Calu3 (cell line): ENCODE results near the gene GLRA2. TPM values are rescaled to one million over a fixed set of nuclear protein-coding genes. Genes with fewer than 3 reads are reported as not detected.

Experiments used
- BruUV-seq: library from RNA; stranded (reverse); fragments of 400-500 nt; replicated peaks from 2 replicates; lab custom pipeline; 2021; lab: Mats Ljungman, UMichigan
- CTCF ChIA-PET: fragments of 300-600 bp; sonication (Branson Sonifier 250); formaldehyde crosslinking; loops from one replicate; lab custom pipeline; 2022; ENCODE audit warnings: antibody characterized with exemption; lab: Charles Lee
- DNase-seq: peaks from one replicate; pipeline ENCODE4 v3.0.0; 2022
- H3K27ac Mint-ChIP-seq: one replicate; pipeline ENCODE4 v1.8.0; 2022; ENCODE audit warnings: mixed read lengths; ENCODE audit not compliant: unreplicated experiment
- H3K27me3 Mint-ChIP-seq: one replicate; pipeline ENCODE4 v1.8.0; 2022; ENCODE audit warnings: mixed read lengths; ENCODE audit not compliant: unreplicated experiment
- H3K36me3 Mint-ChIP-seq: one replicate; pipeline ENCODE4 v1.8.0; 2022; ENCODE audit warnings: mild to moderate bottlenecking, moderate library complexity, mixed read lengths; ENCODE audit not compliant: insufficient read depth, unreplicated experiment
- H3K4me1 Mint-ChIP-seq: one replicate; pipeline ENCODE4 v1.8.0; 2022; ENCODE audit warnings: mild to moderate bottlenecking, low read depth, mixed read lengths; ENCODE audit not compliant: unreplicated experiment
- H3K4me3 Mint-ChIP-seq: one replicate; pipeline ENCODE4 v1.8.0; 2022; ENCODE audit warnings: mild to moderate bottlenecking, low read depth, moderate library complexity, mixed read lengths; ENCODE audit not compliant: unreplicated experiment
- H3K9me3 Mint-ChIP-seq: one replicate; pipeline ENCODE4 v1.8.0; 2022; ENCODE audit warnings: low read depth, mixed read lengths; ENCODE audit not compliant: unreplicated experiment
- intact Hi-C: fragments of 100-400 bp; cut with micrococcal nuclease; formaldehyde crosslinking; loops from one replicate; pipeline ENCODE4 v1.10.0; 2022; ENCODE audit not compliant: unreplicated experiment
- total RNA-seq: library from RNA; stranded (reverse); gene quantifications from 2 replicates; pipeline ENCODE4 v1.2.3, GENCODE V29; 2022
- TF ChIP-seq, protein P1 (sequence below): fragments of 200-600 bp; IDR thresholded peaks from one replicate; pipeline ENCODE4 v1.8.0; 2022; ENCODE audit warnings: antibody characterized with exemption; ENCODE audit not compliant: unreplicated experiment

The GLRA2 gene
- total RNA-seq, 1 experiment from 2014 or later: not detected

DNA sequence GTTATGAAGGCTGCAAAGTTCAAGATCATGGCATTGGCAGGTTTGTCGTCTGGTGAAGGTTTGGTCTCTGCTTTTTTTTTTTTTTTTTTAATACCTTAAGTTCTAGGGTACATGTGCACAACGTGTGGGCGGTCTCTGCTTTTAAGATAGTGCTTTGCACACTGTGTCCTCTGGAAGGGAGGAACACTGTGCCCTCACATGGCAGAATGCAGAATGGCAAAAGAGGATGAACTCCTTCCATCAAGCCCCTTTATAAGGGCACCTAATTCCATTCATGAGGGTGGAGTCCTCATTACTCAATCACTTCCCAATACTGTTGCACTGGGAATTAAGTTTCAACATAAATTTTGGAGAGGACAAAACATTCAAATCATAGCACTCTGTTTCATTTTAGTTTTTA is 101.4 kb downstream of the GLRA2 start:
- CTCF ChIA-PET: no interaction called here
- no peak overlapping the region for H3K4me3 Mint-ChIP-seq
- TF ChIP-seq, protein P1, sequence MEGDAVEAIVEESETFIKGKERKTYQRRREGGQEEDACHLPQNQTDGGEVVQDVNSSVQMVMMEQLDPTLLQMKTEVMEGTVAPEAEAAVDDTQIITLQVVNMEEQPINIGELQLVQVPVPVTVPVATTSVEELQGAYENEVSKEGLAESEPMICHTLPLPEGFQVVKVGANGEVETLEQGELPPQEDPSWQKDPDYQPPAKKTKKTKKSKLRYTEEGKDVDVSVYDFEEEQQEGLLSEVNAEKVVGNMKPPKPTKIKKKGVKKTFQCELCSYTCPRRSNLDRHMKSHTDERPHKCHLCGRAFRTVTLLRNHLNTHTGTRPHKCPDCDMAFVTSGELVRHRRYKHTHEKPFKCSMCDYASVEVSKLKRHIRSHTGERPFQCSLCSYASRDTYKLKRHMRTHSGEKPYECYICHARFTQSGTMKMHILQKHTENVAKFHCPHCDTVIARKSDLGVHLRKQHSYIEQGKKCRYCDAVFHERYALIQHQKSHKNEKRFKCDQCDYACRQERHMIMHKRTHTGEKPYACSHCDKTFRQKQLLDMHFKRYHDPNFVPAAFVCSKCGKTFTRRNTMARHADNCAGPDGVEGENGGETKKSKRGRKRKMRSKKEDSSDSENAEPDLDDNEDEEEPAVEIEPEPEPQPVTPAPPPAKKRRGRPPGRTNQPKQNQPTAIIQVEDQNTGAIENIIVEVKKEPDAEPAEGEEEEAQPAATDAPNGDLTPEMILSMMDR: no peak
- BruUV-seq: no TSS peak
- no peaks in the 10 kb centered on the region for H3K4me1 Mint-ChIP-seq
- H3K27me3 Mint-ChIP-seq: no peaks in the 10 kb centered on the region
- no peak overlapping the region for H3K27ac Mint-ChIP-seq
- DNase-seq: no peak
- no peaks in the 10 kb centered on the region for H3K9me3 Mint-ChIP-seq
- intact Hi-C loops: no loop called here
- H3K36me3 Mint-ChIP-seq: no peaks in the 10 kb centered on the region

DNA sequence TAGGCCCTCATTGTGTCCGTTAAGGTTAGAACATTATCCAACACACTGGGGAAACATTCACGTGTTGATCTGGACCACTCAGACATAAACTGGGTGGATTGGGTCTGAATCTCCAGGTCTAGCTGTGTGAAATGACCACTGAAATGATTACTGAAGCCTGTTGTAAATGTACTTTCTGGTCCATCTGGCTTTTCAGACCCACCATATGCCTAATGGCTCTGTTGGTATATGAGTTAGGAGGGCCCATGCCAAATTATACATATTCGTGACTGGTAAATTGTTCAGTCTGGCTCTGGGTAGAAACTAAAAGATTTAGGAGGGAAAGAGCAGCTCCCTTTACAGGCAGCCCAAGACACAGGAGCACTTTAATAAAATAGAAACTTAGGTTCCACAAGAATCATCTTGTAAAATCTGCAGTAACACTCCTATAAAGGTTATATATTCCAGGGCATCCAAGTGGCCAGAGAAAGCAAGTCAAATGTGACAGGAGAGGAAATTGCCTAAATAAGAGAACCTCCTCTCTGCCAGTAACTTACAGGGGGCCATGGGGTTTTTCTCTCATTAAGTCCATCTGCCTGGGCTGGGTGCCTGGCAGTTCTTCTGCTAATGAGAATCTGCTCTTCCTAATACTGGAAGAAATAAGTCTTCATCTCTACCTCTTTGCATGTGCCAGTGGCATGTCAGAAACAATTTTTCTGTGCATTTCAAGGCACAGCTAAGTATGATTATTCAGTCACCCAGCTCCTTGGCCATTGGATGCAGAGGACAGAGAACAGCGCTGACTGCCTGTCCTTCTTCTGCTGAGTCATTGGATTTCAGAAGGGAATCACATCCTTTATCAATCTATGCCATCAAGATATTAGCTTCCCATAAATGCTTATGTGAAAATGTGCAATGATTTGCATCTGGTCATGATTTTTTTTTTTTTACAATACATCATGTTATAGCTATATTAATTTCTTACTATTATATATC is 112.6 kb downstream of the GLRA2 start:
- Mint-ChIP-seq H3K4me1 (no peaks in the 10 kb centered on the region), H3K27me3 (no peaks in the 10 kb centered on the region), H3K27ac (no peak overlapping the region), H3K4me3 (no peak overlapping the region), H3K36me3 (no peaks in the 10 kb centered on the region), H3K9me3 (peaks cover 2% of the 10 kb centered on the region)
- CTCF ChIA-PET: no interaction called here
- DNase-seq: no peak
- no TSS peak for BruUV-seq
- TF ChIP-seq, protein P1: no peak
- intact Hi-C loops: no loop called here

DNA sequence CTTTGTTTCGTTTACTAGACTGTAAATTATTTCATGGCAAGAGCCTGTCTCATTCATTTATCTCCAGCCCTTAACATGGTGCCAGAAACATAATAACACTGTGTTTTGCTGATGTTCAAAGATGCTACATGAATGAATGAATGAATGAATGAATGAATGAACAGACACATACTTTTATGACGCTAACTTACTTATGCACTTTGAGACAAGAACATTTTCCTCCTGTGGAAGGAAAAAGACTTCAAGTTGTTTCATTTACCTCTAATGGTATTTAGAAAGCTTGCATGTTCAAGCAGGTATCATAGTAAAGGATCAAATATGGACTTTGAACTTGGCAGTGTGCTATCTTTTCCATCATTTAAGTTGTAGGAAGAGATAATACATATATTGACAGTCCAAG is 131.6 kb downstream of the GLRA2 start:
- BruUV-seq: no TSS peak
- Mint-ChIP-seq H3K4me1 (peaks cover 8% of the 10 kb centered on the region), H3K36me3 (no peaks in the 10 kb centered on the region), H3K27me3 (no peaks in the 10 kb centered on the region), H3K27ac (no peak overlapping the region), H3K9me3 (no peaks in the 10 kb centered on the region), H3K4me3 (no peak overlapping the region)
- TF ChIP-seq, protein P1: no peak
- intact Hi-C loops: no loop called here
- CTCF ChIA-PET: no interaction called here
- DNase-seq: no peak

DNA sequence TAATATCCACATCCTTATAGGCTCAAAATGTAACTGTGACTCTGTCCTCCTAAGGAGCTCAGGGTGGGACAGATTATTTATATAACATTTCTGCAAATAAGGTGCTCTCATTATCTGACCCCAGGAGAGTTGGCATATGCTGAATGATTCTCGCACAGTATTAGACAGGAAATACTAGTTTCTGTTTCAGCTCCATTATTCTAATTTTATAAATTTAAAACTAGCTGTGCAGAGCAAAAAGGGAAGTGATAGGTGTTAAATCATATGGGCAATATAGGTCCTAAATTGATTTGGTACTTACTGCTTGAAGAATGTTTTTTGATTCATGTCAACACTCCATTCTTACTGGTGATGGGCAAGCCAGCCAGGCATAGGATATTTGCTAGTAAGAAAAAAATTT is 141.5 kb downstream of the GLRA2 start:
- BruUV-seq: no TSS peak
- H3K4me1 Mint-ChIP-seq: peaks cover 48% of the 10 kb centered on the region
- intact Hi-C loops: no loop called here
- CTCF ChIA-PET: no interaction called here
- H3K27ac Mint-ChIP-seq: no peak overlapping the region
- no peaks in the 10 kb centered on the region for H3K36me3 Mint-ChIP-seq
- TF ChIP-seq, protein P1: no peak
- no peak for DNase-seq
- H3K9me3 Mint-ChIP-seq: peaks cover 3% of the 10 kb centered on the region
- no peaks in the 10 kb centered on the region for H3K27me3 Mint-ChIP-seq
- no peak overlapping the region for H3K4me3 Mint-ChIP-seq
